HG02938 (cell line): ENCODE data around the gene PLA2G6.
A peak's percentile ranks its signal among the peaks of the same experiment; 100 is the strongest.

Source experiments
- ATAC-seq: cut with Tn5 transposase; IDR thresholded peaks from one replicate; pipeline ENCODE4 v1.9.1; 2021; ENCODE audit warnings: mild to moderate bottlenecking, moderate library complexity; ENCODE audit not compliant: unreplicated experiment

Gene PLA2G6, protein sequence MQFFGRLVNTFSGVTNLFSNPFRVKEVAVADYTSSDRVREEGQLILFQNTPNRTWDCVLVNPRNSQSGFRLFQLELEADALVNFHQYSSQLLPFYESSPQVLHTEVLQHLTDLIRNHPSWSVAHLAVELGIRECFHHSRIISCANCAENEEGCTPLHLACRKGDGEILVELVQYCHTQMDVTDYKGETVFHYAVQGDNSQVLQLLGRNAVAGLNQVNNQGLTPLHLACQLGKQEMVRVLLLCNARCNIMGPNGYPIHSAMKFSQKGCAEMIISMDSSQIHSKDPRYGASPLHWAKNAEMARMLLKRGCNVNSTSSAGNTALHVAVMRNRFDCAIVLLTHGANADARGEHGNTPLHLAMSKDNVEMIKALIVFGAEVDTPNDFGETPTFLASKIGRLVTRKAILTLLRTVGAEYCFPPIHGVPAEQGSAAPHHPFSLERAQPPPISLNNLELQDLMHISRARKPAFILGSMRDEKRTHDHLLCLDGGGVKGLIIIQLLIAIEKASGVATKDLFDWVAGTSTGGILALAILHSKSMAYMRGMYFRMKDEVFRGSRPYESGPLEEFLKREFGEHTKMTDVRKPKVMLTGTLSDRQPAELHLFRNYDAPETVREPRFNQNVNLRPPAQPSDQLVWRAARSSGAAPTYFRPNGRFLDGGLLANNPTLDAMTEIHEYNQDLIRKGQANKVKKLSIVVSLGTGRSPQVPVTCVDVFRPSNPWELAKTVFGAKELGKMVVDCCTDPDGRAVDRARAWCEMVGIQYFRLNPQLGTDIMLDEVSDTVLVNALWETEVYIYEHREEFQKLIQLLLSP

DNA sequence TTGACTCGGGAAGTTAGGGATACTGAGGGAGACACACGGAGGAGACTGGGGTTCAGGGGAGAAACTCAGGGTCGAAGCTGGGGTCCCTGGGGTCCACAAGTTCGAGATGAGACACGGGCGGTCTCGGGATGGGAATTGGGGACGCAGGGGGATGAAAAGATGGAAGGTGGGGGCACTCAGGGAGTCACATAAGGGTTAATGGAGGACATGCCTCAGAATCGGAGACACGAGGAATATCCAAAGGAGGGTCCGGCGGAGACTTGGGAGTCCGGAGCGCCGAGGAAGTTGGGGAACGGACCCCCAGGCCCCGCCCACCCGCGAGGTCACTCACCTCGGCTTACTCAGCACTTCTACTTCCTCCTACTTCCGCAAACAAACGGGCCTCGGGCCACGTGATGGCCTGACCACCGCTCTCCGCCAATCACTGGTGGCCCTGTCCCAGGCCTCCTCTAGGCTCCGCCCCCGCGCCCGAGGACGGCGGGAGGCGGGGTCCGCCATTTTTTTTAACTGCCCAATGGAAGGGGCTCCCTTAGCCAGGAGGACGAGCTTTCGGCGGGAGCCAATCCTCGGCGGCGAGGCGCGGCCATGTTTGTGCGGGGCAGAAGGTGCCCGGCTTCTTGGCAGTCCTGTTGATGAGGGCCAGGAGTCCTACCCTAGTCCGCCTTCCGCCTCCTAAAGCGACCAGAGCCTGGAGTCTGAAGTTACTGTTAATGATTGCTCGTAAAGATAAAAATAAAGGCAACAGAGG is at the start of gene PLA2G6:
PLA2G6 (minus strand) TSS at position 378 of the 748 bp plus-strand sequence. CDS start 12,404 bp downstream, outside the sequence.
- peak; percentile 70 for ATAC-seq

DNA sequence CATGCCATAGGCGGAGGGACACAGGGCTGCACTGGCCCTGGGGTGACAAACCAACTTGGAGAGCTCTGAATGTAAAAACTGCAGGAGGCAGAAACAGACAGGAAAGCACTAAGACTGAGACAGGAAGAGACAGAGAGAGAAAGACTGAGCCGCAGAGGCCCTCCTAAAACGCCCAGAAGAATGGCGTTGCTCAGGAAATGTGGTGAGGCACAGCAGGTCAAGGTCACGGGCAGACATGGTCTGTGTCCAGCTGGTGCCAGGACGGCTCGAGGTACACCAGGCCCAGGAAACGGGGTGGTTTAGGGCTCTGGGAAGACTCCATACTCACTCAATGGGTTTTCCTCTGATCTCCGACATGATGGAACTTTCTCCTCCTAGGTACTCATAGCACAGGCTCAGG is 49.3 kb upstream of the PLA2G6 start:
- ATAC-seq, result no peak

GRCh38 chr22:38230108-38230825 is 48.6 kb upstream of the PLA2G6 start:
- no peak for ATAC-seq

- ATAC-seq, result no peak
Measured at GRCh38 chr22:38228873-38229740, 47.5 kb upstream of the PLA2G6 start.

- ATAC-seq, result no peak
Measured at GRCh38 chr22:38228326-38228872, 46.8 kb upstream of the PLA2G6 start.

DNA sequence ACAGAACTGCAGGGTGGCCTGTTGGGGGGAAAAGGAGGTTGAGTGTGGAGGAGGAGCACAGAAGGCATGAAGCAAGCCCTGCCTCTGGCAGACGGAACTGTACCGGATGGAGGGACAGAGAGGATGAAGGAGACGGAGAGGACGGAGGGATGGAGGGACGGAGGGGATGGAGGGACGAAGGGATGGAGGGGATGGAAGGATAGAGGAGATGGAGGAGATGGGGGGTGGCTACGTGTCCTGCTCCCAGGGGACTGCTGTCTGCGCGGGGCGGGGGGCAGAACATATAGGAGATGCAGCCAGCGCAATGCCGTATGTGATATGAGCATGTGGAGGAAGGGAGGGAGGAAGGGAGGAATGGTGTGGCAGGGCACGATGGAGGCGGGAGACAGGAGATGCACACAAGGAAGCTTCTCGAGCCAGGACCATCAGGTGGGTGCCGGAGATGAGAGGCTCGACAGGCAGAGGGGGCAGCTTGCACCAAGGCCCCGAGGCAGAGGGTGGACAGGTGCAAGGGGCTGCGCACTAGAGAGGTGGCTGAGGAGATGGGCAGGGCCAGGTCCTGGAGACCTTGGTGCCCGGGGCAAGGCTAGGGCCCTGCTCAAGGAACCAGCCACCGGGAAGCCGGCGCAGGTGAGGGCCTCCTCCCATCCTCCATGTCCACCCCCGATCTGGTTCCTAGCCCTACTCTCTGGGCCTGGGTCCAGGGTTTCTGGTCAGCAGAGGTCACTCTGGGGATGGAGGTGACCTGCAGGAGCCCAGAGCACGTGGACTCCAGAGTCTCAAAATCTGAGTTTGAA is 45.4 kb upstream of the PLA2G6 start:
- ATAC-seq, result no peak

- no peak for ATAC-seq
Measured at GRCh38 chr22:38223289-38223960, 41.8 kb upstream of the PLA2G6 start.

DNA sequence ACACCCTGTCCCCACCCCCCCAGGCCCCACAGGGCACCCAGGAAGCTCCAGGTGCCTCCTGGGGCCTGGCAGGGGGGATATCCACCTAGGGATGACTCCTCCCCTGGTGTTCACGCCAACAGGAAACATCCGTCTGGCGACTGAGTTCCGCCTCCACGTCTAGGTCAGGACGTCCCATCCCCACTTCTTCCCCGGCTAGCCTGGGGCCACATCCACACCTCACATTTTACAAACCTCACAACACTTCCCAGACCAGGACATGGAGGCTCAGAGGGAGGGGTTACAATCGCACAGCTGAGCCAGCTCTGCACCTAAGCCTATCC is 41.1 kb upstream of the PLA2G6 start:
- ATAC-seq, result no peak

GRCh38 chr22:38221908-38222796 is 40.5 kb upstream of the PLA2G6 start:
- no peak for ATAC-seq

DNA sequence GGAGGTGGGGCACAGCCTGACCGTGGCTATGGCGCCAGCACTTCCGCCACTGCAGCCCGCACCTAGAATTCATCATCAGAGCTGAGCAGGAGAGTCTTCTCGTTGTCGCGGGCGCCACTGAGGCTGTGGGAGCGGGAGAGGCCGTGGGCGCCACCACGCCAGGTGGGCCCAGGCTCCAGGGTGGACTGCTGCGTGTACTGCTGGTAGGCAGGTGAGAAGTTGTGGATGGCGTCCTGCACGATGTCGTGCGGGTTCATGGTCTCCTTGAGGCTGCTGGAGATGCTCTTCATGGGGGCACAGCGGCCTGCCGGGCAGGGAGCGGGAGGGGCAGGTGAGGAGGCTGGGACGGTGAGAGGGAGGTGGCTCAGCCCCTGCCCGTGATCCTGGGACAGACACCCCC is 39.8 kb upstream of the PLA2G6 start:
- ATAC-seq, result no peak

DNA sequence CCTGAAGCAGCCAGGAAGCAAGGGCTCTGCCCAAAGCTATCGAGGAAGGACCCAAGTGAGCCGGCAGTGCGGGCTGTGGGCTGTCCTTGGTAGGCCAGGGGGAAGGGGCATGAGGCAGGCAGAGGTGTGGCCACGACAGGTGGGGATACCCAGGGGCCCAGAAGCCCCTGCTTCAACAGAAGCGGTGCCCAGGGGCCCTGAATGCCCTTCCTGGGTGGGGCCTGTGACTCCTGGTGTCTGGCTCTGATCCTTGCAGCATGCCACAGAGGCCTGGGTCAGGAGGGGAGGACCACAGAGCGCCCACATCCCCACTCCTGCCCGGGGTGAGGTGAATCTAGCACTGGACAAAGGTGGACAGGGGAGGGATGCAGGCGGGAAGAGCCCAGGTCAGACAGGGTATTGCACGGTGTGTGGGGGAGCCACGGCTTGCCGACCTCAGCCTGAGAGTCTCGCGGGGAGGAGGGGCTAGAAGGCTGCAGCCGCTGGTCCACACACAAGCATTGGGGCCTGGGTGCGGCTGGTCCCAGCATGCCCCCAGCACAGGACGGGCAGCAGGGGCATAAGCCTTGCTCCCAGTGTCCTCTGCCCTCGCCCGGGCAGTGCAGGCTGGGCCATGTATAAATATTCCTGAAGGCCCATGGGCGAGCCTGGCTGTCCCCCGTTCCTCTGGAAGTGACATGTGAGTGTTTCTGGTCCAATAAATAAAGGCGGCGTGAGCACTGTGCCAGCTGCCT is 39.2 kb upstream of the PLA2G6 start:
- no peak for ATAC-seq

DNA sequence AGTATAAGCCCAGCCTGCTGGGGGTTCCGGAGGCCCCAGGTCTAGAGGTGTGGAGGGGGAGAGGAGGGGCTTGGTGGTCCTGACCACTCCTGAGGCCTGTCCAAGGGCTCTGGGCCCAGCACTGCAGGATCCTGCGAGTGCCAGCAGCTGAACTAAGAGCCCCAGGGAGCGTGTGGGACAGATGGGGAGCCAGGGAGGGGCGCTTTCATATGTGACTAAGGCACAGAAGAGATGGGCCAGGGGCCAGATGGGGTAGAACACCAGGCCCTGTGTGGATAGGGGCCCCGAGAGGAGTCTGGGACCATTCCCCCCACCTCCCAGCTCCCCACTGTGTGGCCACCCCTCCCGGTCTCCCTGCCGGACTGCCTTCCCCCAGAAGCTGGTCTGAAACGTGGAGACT is 38.5 kb upstream of the PLA2G6 start:
- ATAC-seq, result no peak

DNA sequence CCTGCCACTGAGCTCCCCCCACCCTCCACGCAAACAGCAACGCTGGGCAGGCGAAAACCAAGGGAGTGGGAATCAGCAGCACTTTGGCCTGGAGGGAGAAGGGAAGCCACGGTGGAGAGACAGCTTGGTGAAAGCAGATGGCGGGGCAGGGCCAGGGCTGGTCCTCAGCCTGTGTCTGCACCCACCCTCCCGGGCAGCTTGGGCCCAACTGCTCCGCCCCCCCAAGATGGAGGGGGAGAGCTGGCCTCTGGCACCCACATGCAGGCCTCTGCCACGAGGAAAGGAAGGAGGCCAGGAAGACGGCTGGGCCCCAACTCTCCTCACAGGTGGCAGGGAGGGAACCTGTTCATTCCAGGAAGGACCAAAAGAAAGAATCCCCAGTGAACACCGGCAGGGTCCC is 38.0 kb upstream of the PLA2G6 start:
- no peak for ATAC-seq

DNA sequence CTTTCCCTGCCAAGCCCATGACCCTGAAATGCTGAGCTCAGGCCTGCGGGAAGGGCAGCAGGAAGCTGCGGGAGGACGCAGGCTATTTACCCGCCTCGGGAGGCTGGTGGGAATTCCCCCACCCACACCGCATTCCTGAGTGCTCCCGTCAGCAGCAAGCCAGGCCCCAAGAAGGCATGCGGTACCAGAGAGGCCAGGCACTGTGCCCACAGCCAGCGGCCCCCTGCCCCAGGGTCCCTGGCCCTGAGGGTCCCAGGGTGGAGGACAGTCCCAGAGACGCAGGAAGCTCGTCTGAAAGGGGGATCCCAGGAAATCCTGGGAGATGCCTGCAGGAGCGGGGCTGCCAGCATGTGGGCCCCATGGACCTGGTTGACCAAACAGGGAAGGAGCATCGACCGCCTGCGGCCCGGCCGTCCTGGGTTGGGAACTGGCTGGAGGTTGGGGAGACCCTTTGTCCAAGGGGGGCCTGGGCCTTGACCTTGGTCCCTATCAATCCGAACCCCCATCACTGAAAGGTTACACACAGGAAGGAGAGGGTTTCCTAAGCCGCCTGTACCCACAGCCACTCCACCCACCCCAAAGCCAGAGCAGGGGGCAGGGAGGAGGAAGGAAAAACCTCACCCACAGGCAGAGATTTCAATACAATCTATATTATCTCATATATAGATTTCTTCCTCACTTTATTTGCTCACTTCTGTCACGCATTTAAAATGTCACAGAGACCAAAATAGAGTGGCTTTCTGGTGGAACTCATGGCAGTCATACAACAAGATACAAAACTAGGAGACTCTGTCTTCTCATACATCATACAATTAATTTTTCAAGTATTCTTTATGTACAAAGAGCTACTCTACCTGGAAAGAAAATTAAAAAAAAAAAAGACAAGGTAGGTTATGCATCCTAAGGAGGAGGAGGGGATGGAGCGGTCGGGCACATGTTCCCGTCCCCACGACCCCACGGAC is 37.3 kb upstream of the PLA2G6 start:
- ATAC-seq, result no peak
